GM04503 (cell line): ENCODE results near the gene C13orf42.
A peak's percentile ranks its signal among the peaks of the same experiment; 100 is the strongest.

Source experiments
- DNase-seq: peaks from one replicate; pipeline ENCODE4 v3.0.0-alpha.2; 2012; ENCODE audit warnings: low read depth

Gene C13orf42

GRCh38 chr13:51111174-51111573 lies at the start of gene C13orf42:
Gene C13orf42 (minus strand): TSS chr13:51111274. CDS start chr13:51111209, 65 bp downstream.
- DNase-seq: no peak

- no peak for DNase-seq
These were observed 47.9 kb upstream of the C13orf42 start for GRCh38 chr13:51158880-51159518.

DNA sequence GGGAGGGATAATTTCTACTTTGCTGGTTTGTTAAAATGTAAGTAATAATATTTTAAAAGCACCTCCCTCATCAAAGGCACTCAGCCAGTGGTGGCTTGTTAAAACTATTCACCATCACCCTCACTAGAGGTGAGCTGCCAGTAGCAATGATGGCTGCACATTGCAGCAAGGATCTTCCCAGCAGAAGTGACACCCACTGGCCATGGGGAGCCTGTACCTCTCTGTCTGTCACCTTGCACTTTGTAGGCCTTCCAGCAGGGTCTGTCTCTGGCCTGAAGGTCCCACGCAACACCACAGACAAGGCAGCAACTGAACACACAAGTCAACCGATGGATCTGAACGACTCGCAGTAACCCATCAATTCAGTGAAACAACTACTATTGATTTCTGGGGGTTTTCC lies 47.3 kb upstream of the C13orf42 start:
- no peak for DNase-seq

GRCh38 chr13:51156648-51157047 lies 45.6 kb upstream of the C13orf42 start:
- no peak for DNase-seq

- DNase-seq: no peak
These were observed 44.9 kb upstream of the C13orf42 start for GRCh38 chr13:51155776-51156515.

DNA sequence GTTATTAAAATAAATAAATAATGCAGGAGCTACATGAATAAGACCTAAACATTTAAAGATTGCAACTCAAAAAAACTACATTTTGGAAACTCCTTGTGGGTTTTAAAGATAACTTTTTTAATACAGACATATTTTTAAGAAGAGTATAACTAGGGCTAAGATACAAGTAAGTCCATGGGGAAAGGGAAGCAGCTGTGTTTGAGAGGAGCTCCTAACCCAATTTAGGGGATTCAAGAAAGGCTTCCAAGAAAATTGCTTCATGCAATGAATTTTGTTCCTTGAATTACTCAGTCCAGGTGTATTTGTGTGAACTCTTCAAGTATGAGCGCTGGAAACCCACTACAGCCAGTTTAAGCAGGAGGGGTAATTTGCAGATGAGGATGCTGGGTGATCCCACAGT lies 44.1 kb upstream of the C13orf42 start:
- no peak for DNase-seq

DNA sequence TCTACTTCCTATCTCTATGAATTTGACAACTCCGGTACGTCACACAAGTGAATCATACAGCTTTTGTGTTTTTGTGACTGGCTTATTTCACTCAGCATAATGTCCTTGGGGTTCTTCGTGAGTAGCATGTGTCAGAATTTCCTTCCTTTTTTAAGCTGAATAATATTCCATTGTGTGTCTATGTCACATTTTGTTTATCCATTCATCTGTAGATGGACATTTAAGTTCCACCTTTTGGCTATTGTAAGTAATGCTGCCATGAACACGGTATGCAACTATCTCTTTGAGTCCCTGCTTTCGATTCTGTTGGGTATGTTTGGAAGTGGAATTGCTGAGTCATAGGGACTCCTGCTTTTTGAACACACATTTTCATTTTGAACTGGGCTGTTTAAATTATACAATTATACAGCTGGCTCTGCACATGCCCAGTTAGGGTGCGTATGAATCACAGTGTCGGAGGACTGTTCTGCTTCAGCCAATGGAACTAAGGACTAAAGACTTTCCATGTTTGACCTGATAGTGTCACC lies 43.0 kb upstream of the C13orf42 start:
- DNase-seq: no peak

- no peak for DNase-seq
These were observed 42.5 kb upstream of the C13orf42 start for GRCh38 chr13:51153527-51153926.

DNA sequence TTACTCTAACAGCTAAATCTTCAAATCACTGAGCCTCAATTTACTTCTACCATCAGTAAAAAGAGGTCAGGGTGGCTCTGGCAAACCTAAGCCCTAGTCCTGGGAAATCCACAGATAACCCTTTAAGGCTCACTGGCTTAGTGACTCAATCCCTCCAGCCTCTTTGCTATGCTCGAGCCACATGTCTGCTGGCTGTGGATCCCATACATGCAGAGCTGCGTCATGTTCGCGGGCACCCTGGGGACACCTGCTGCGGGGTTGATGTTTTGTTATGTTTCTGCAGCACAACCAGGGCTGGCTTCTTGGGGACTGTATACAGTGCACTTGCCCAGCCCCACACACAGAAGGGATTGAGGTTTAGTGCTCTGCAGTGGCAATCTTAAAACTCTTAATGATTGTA lies 41.6 kb upstream of the C13orf42 start:
- DNase-seq: no peak

DNA sequence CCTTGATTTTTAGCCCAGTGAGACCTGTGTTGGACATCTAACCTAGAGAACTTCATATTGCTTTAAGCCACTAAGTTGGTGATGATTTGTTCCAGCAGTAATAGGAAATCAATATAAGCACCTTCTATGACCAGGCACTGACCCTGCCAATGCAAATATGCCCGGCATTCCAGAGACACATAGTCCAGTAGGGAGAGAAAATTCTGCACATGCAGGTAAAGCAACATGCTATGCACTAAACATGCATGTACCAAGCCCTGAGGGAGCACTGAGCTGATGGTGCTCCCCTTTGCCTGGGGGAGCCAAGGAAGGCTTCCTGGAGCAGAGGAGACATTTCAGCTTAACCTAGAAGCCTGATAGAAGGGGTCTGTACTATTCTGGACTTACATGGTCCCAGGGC lies 40.4 kb upstream of the C13orf42 start:
- DNase-seq: no peak

DNA sequence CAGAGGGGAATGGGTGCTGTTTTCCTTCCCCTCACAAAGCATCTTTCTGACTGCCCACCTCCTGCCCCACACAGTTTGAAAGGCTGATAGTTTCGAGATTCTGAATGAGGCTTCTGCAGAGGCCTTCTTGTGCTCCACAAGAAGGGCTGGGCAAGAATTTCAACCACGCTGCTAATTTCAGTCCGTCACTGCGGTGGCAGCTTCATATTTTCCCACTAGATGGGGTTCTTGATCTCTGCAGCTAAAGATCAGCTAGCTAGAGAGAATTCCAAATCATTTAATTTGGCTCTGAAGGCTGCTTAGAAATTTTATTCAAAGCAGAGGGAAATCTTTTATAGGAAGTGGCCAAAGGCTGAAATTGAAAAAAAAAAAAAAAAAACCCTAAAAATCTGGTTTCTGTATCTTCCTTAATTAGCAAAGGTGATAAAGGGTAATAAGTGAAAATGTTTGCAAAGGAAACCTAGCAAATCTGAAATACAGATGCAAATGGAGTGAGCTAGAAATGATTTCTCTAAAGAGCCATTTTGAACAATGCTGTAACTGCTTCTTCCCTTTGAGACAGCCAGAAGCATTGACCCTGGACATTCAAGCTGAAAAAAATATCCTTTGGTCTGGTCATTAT lies 38.0 kb upstream of the C13orf42 start:
- DNase-seq: peak; percentile 14

DNA sequence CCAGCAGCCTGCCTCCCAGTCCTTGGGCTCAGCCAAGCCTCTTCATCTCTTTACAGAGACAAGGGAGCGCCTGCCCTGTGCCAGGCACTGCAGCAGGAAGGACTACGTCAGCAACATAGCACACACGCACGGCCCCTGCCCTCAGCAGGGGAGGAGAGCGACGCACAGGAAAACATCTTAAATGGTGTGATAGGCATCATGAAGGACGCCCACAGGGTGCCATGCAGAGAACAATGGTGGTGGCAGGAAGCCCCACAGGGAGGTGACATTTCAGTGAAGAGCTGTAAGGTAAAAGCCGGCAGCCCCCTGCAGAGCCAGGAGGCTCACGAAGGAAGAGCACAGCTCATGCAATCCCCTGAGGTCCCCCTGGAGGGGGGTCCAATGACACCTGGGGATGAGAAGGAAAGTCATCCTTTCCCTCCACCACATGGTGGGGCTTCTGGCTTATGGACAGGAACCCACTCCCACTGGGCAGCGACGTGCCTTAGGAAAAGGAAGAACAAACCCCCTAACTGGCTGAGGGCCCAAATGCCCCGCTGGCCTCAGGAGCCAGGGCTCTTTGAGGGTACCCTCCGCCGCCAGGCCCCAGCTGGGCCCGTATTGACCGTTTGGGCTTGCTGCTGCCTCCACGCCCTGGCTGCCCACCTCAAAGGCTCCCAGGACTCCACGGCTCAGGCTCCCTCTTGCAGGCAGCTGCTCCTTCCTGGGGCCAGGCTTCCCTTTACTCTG lies 37.3 kb upstream of the C13orf42 start:
- no peak for DNase-seq

GRCh38 chr13:51147732-51148131 lies 36.7 kb upstream of the C13orf42 start:
- no peak for DNase-seq

DNA sequence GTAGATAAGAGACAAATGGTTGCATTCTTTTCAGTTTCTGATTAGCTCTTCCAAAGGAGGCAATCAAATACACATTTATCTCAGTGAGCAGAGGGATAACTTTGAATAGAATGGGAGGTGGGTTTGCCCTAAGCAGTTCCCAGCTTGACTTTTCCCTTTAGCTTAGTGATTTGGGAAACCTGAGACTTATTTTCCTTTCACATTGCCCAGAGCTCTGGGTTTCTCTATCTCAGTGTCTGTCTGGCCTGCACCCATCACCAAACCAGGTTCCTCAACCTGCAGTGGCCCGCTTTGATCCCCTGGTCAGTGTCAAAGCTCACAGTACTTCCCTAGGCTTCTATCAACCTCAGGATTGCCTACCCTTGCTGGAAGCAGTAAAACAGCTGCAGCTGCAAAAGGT lies 35.6 kb upstream of the C13orf42 start:
- no peak for DNase-seq

DNA sequence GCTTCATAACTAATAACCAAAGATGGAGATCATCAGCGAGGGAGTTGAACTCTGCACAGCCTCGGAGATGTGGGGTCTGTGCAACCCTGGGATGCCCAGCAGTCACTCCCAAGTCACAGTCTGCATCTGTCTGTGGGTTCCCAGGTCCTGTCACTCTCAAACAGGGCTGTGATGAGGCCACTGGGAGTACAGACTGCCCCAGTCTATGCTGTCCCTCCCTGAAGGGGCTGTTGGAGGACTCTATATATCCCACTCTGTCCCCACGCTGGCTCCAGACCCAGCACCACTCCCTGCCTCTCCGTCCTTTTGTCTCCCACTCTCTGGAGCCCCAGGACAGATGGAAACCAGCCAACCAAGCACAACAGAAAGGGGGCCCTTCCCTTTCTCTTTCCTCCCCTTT lies 26.2 kb upstream of the C13orf42 start:
- DNase-seq: no peak

DNA sequence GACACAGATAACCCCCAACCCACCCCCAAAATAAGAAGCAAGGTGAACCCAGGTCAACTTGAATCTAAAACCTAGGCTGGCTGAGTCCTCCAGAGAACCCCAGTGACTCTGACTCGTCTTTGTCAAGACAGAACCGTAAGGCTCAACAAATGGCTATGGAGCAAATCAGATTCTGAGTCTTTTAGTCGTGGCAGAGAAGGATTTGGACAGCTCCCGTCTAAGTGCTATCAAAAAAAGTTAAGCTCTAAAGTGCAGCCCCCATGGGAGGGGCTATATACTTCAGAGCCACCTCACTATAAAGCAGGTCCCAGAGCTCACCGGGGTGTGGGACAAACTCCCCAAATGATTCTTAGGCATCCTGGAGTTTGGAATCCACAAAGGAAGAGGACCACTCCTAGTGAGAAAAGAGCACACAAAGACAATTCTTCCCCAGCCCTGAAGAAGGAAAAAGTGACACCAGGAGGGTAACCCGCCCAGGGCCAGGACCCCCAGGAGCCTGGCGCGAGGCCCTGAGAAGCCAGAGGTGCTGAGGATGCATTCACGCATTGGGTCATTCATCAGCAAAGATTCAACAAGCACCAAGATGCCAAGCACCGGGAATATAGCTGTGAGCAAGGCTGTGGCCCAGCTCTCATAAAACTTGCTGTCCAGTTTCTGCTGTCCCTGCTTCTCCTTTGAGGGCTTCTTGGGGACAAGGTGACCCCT lies 25.4 kb upstream of the C13orf42 start:
- DNase-seq: no peak

DNA sequence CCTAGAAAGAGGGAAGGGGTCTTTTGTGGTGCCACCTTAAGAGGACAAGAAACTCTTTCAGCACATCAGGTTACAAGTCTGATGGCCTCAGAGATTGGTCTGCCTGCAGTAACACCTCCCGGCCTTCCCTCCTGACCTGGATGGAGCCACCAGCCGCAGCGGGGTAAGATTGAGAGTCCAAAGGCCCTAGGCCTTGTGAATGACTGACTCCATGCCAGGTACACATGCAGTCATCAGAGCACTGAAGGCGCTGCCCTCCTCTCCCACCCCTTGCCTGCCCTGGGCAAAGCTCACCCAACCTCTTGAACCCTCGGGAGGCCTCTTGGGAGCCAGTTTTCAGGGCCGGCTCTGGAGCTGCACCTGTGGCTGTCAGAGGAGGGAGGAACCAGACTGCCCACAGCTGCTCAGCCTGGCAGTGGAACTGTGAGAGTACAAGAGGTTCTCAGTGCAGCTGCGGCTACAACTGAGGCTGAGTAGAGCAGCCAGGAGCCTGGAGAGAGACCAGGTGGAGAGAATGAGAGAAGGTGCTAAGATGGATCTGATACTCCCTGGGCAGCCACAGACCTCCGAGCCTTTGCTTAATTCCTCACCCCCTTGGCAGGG lies 23.8 kb upstream of the C13orf42 start:
- DNase-seq: no peak

DNA sequence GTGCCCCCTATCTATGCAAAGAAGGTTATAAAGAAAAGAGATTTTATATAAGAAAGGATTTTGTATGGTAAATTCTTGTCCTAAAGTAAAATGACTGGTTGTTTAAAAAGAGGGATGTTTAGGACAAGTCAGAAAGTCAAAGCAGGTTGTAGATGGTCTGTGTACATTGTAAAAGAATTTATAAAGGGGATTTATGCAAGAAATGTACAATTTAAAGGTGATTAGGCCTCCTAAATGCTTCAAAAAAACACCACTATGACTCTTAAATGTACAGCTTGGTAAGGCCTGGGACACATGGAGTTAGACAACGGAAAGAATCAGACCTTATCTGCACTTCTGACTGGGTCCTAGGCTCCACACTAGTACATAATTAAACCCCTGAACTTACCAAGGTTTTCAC lies 19.3 kb upstream of the C13orf42 start:
- no peak for DNase-seq

GRCh38 chr13:51125495-51126226 lies 14.6 kb upstream of the C13orf42 start:
- no peak for DNase-seq

DNA sequence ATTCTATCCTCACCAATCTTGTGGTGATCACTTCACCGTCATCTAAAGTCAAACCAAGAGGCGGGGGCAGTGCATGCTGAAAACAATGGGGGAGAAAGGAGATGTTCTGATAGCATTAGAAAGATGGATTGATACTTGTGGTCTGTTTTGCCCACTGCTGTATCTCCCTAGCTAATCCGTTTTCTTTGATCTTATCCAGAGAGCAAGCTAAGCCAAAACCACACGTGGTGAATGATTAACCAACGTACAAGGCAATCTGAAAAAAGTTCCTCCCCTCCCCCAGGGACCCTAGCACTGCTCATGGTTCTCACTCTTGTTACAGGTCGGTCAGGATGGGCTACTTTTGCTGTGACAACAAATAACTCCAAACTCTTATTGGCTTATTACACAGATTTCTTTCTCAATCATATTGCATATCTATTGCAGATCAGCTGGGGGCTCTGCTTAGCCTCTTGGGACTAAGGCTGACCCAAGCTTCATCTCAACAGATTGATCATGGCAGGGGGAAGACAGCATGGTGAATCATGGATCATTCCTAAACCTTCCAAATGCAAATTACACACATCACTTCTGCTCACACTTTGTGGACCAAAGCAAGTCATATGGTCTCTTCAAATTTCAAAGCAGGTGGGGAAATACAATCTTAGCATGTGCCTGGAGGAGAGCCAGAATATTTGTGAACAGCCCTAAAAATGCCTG lies 11.9 kb upstream of the C13orf42 start:
- DNase-seq: no peak
